Heart left ventricle (tissue), 13 donors: Measurements from ENCODE around the gene SORBS2.

ENCODE experiments used
- POLR2A ChIP-seq, 2 donors: fragments of 450-650 bp; IDR thresholded peaks; one replicate each; pipeline ENCODE4 v1.6.1; 2017; ENCODE audit warnings: antibody characterized with exemption in 2 of 2, mild to moderate bottlenecking in 2 of 2, moderate library complexity in 2 of 2
- TF ChIP-seq, protein P1 (sequence below), 12 donors: fragments of 200-600 bp; sonication (generic) in 4 of 12; IDR thresholded peaks; one replicate each; pipeline versions ENCODE4 v1.5.0 to v1.8.0; 2018 to 2022; ENCODE audit warnings: antibody characterized with exemption in 12 of 12, mild to moderate bottlenecking in 5 of 12
- donor health status: ischemic (EF 13 %, LVEDD 7.1; RV severe dilation, severe dysfunction).
- donor health status: DM: no; HTN: yes; CAD: no.
- donor health status: DM: no; HTN: no; CAD: no.
- donor health status: ischemic (EF 25% LVEDD 6.9; RV normal size, moderate dysfunction).
- donor health status: ischemic (EF 25% LVEDD 5.7; RV mildly dilated, moderate dysfunction).
- donor health status: ischemic (EF 35%, LVEDD 5.7; RV mildly dilated, moderate dysfunction).
- donor health status: nonischemic (EF 11% LVEDD 7.7; RV severe dilation, severe dysfunction).
- donor health status: DM: yes; HTN: yes; CAD: no.
- donor health status: PGD.
- donor health status: ischemic (EF 29% LVEDD 5.4; RV normal size, mild dysfunction).
- donor health status: nonischemic (EF 23%, LVEDD 6.1; RV moderate dilation, normal function).

DNA sequence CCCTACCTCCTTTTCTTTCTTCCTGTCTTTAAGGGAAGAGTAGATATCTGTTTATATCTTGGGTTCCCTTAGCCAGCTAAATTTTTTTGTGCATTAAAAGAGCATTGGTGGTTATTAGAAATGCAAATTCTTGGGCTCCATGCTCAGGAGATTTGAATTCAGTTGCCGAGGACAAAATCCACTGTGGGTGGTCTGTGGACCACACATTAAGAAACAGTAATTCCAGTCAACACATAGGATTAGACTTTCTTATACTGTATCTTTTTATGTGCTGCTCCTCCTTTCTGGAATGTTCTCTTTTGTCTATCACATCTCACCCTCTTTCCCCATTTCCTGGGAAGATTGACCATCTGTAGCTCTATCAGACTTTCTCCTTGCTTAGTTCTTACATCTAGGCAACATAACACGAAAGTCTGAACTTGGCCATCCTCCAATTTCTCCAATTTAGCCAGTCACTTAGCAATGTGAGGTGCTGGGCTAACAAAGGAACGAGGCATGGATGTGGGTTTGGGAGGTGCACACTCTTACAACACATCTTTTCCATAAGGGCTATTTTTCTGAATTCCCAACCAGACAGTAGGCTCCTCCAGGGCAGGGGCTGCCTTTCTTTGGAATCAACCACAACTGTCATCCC, 271.4 kb downstream of the SORBS2 start:
- TF ChIP-seq, protein P1, sequence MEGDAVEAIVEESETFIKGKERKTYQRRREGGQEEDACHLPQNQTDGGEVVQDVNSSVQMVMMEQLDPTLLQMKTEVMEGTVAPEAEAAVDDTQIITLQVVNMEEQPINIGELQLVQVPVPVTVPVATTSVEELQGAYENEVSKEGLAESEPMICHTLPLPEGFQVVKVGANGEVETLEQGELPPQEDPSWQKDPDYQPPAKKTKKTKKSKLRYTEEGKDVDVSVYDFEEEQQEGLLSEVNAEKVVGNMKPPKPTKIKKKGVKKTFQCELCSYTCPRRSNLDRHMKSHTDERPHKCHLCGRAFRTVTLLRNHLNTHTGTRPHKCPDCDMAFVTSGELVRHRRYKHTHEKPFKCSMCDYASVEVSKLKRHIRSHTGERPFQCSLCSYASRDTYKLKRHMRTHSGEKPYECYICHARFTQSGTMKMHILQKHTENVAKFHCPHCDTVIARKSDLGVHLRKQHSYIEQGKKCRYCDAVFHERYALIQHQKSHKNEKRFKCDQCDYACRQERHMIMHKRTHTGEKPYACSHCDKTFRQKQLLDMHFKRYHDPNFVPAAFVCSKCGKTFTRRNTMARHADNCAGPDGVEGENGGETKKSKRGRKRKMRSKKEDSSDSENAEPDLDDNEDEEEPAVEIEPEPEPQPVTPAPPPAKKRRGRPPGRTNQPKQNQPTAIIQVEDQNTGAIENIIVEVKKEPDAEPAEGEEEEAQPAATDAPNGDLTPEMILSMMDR (IDR thresholded peaks at IDR 0.05): no peak
- TF ChIP-seq POLR2A (IDR thresholded peaks at IDR 0.05): no peak
